HUES48 (cell line): ENCODE measurements around the gene RBP3.

Source experiments
- H3K27ac ChIP-seq: one replicate; pipeline ENCODE4 v1.7.0; 2013; ENCODE audit warnings: low read depth, low read length, inconsistent platforms
- H3K27me3 ChIP-seq: 2 replicates; pipeline ENCODE4 v1.6.1; 2013; ENCODE audit warnings: mild to moderate bottlenecking, low read length; ENCODE audit not compliant: control insufficient read depth, insufficient read depth
- H3K36me3 ChIP-seq: 2 replicates; pipeline ENCODE4 v1.6.1; 2013; ENCODE audit warnings: low read length; ENCODE audit not compliant: control insufficient read depth, insufficient read depth
- H3K4me1 ChIP-seq: 2 replicates; pipeline ENCODE4 v1.6.1; 2013; ENCODE audit warnings: mild to moderate bottlenecking, low read length; ENCODE audit not compliant: control insufficient read depth, insufficient read depth
- H3K4me3 ChIP-seq: 2 replicates; pipeline ENCODE4 v1.5.1; 2013; ENCODE audit warnings: mild to moderate bottlenecking, low read depth, low read length
- H3K9ac ChIP-seq: 2 replicates; pipeline ENCODE4 v1.6.1; 2013; ENCODE audit warnings: mild to moderate bottlenecking, low read depth, low read length, moderate library complexity
- H3K9me3 ChIP-seq: 2 replicates; pipeline ENCODE4 v1.6.1; 2013; ENCODE audit warnings: low read length; ENCODE audit not compliant: control insufficient read depth, insufficient read depth

RBP3 gene

DNA sequence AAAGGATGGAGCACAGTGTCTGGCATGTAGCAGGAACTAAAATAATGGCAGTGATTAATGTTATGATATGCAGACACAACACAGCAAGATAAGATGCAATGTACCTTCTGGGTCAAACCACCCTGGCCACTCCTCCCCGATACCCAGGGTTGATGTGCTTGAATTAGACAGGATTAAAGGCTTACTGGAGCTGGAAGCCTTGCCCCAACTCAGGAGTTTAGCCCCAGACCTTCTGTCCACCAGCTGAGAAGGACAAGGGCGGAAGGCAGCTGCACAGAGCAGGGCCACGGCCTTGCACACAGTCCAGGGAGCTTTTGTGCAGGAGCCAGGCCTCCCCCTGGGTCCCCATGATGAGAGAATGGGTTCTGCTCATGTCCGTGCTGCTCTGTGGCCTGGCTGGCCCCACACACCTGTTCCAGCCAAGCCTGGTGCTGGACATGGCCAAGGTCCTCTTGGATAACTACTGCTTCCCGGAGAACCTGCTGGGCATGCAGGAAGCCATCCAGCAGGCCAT, at the start of gene RBP3:
TSS of gene RBP3 (plus strand) at position 226 of the 514 bp plus-strand sequence. CDS start at position 348, 122 bp downstream.
- Histone ChIP-seq H3K36me3 (no peaks in the 10 kb centered on the region), H3K9me3 (no peaks in the 10 kb centered on the region), H3K9ac (no peak within 1 kb of the TSS), H3K27ac (no peak within 1 kb of the TSS), H3K4me3 (no peak within 1 kb of the TSS), H3K4me1 (no peaks in the 10 kb centered on the region), H3K27me3 (no peaks in the 10 kb centered on the region)

DNA sequence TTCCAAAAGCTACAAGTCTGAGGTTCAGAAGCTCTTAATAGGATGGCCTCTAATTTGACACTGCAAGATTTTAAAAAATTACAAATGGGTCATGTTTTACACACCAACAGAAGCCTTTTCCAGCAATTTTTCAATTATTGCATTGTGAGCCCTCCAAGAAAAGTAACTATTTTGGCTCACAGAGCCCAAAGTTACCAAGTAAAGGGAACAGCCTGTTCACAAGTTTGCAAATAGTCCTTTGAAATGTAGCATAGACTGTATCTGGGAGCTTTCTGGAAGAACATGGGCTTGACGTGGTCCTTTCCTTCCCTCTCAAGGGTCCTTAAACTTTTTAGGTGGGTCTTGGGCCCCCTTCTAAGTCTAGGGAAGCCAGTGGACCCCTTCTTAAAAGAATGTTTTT, 49.4 kb upstream of the RBP3 start:
- Histone ChIP-seq H3K9me3 (no peaks in the 10 kb centered on the region), H3K36me3 (no peaks in the 10 kb centered on the region), H3K27ac (no peak overlapping the region), H3K9ac (no peak overlapping the region), H3K4me1 (peaks cover 5% of the 10 kb centered on the region), H3K27me3 (peaks cover 47% of the 10 kb centered on the region), H3K4me3 (no peak overlapping the region)

DNA sequence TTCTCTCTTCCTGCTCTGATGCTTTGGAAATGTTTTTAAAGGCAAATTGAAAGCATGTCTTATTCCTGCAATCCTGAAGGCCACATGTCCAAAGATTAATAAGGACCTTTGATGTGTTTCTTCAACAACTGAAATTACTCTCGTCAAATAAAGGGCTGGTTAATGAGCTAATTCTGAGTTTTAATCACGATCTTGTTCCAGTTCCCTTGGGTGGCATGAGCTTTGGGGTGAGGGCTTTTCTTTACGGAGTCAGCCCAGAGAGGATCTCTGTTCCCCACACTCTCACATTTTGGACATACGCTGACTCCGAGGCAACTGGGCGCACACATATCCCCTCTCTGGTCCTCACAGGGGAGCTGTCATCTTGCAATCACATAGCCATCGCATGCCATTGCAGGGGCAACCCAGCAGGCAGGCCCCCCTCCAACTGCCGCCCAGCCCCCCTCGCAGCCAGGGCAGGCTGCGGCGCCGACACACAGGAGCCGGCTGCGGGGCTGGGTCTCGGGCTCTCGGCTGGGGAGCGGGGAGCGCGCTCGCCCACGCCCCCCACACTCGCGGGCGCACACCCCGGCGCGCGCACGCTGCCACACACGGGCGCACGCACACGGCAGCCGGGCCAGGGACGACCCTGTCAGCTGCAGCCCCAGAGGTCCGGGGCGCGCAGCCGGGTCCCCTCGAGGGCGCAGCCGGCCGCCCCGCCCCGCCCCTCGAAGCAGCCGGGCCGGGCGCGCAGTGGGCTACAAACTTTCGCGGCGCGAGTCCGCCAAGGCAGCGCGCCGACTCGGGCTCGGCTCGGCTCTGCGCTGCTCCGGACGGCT, 48.3 kb upstream of the RBP3 start, which contains the start of gene GDF10:
TSS of gene GDF10 (plus strand) at position 587 of the 818 bp plus-strand sequence. CDS start 455 bp downstream, outside the sequence.
- H3K9ac ChIP-seq, result no peak within 1 kb of the TSS
- no peak within 1 kb of the TSS for H3K27ac ChIP-seq
- peaks cover 47% of the 10 kb centered on the region for H3K27me3 ChIP-seq
- H3K4me3 ChIP-seq, result peak within 1 kb of the TSS; percentile 53
- H3K36me3 ChIP-seq, result no peaks in the 10 kb centered on the region
- no peaks in the 10 kb centered on the region for H3K9me3 ChIP-seq
- H3K4me1 ChIP-seq, result peaks cover 8% of the 10 kb centered on the region

DNA sequence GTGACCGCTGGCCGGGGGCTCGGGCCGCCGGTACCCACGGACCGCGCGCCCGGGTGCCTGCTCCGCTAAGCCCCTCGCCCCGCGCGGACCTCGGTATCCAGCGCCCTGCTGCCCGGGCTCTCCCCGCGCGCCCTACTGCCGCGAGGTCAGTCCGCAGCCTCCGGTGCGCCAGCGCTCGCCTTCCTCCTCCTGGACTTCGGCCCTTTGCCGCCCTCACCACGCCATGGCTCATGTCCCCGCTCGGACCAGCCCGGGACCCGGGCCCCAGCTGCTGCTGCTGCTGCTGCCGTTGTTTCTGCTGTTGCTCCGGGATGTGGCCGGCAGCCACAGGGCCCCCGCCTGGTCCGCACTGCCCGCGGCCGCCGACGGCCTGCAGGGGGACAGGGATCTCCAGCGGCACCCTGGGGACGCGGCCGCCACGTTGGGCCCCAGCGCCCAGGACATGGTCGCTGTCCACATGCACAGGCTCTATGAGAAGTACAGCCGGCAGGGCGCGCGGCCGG, 47.7 kb upstream of the RBP3 start:
- no peaks in the 10 kb centered on the region for H3K36me3 ChIP-seq
- peak overlapping the region; percentile 53 for H3K4me3 ChIP-seq
- H3K9me3 ChIP-seq, result no peaks in the 10 kb centered on the region
- peaks cover 9% of the 10 kb centered on the region for H3K4me1 ChIP-seq
- no peak overlapping the region for H3K27ac ChIP-seq
- peaks cover 47% of the 10 kb centered on the region for H3K27me3 ChIP-seq
- H3K9ac ChIP-seq, result no peak overlapping the region

DNA sequence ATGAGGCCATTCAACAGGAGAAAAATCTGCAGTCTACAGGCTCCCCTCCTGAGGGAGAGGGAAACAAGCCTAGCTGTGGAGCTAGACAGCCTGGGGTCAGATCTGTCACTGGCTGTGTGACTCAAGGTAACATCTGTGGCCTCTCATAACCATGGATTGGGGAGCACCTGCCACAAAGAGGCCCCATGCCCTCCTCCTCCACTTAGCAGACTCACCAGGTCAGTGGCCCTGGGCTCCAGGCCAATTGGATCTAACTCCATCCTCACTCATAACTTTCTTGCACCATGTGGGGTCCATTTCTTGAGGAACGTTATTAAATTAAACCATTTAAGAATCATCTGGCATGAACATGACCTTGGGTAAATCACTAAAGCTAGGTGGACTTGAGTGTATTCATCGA, 46.3 kb upstream of the RBP3 start:
- H3K4me3 ChIP-seq, result no peak overlapping the region
- H3K27ac ChIP-seq, result no peak overlapping the region
- peaks cover 47% of the 10 kb centered on the region for H3K27me3 ChIP-seq
- H3K36me3 ChIP-seq, result no peaks in the 10 kb centered on the region
- H3K4me1 ChIP-seq, result peaks cover 3% of the 10 kb centered on the region
- H3K9ac ChIP-seq, result no peak overlapping the region
- H3K9me3 ChIP-seq, result no peaks in the 10 kb centered on the region

DNA sequence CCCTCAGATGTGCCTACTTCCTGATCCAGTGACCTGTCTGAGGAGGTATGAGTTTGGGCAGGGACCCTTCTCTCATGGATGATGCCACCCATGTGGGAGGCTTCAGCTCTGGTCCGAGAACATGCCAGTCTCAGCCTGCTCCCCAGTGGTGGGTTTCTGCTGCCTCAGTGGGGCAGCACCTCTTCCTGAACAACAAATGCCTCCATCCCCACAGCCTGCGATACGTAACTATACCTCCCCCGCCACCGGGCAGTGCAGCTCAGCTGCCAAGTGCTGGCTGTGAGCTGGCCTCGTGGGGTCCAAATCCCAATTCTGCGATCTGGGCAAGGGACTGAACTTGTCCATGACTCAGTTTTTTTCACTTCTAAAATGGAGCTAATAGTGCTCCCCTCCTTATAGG, 45.1 kb upstream of the RBP3 start:
- Histone ChIP-seq H3K9me3 (no peaks in the 10 kb centered on the region), H3K36me3 (no peaks in the 10 kb centered on the region), H3K27ac (no peak overlapping the region), H3K4me1 (peaks cover 3% of the 10 kb centered on the region; the same call in 1 of the 2 replicates), H3K9ac (no peak overlapping the region), H3K27me3 (peaks cover 47% of the 10 kb centered on the region), H3K4me3 (no peak overlapping the region)

DNA sequence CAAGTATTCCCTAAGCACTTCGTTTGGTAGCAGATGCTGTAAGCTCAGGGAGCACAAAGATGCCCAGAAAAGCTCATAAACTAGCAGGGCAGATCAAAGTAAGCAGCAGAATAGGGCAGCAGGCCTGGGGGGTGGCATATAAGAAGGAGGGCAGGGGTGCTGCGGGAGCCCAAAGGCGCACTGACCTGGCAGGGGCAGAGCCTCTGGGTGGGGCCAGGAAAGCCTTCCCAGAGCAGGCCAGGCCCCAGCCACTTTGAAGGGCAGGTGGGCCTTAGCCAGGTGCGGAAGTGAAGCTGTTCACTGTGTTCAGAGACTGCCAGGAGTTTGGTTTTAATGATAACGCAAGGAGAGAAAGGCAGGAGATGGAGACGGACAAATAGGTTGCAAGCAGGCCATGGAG, 44.3 kb upstream of the RBP3 start:
- Histone ChIP-seq H3K4me3 (no peak overlapping the region), H3K4me1 (peaks cover 3% of the 10 kb centered on the region; the same call in 1 of the 2 replicates), H3K36me3 (no peaks in the 10 kb centered on the region), H3K9ac (no peak overlapping the region), H3K27ac (no peak overlapping the region), H3K9me3 (no peaks in the 10 kb centered on the region), H3K27me3 (peaks cover 41% of the 10 kb centered on the region)

DNA sequence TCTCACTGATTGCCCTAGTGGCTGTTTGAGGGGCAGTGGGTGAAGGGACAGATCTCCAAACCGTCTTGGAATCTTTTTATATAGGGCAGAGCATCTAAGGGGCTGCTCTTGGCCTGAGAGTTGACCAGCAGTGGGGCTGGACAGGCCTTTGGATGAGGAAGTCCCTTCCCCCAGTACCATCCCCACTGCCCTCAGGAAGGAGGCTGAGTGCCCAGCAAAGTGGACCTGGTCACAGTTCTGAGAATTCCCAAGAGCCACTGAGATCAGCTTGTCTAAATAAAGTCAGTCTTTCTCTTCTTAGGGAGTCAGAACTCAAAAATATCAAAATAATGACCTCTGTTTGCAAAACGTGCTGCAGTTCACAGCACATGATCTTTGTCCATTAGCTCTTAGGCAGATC, 42.6 kb upstream of the RBP3 start:
- H3K27me3 ChIP-seq, result peaks cover 24% of the 10 kb centered on the region
- H3K4me3 ChIP-seq, result no peak overlapping the region
- H3K27ac ChIP-seq, result no peak overlapping the region
- H3K9ac ChIP-seq, result no peak overlapping the region
- no peaks in the 10 kb centered on the region for H3K9me3 ChIP-seq
- H3K36me3 ChIP-seq, result no peaks in the 10 kb centered on the region
- H3K4me1 ChIP-seq, result peaks cover 3% of the 10 kb centered on the region; the same call in 1 of the 2 replicates

DNA sequence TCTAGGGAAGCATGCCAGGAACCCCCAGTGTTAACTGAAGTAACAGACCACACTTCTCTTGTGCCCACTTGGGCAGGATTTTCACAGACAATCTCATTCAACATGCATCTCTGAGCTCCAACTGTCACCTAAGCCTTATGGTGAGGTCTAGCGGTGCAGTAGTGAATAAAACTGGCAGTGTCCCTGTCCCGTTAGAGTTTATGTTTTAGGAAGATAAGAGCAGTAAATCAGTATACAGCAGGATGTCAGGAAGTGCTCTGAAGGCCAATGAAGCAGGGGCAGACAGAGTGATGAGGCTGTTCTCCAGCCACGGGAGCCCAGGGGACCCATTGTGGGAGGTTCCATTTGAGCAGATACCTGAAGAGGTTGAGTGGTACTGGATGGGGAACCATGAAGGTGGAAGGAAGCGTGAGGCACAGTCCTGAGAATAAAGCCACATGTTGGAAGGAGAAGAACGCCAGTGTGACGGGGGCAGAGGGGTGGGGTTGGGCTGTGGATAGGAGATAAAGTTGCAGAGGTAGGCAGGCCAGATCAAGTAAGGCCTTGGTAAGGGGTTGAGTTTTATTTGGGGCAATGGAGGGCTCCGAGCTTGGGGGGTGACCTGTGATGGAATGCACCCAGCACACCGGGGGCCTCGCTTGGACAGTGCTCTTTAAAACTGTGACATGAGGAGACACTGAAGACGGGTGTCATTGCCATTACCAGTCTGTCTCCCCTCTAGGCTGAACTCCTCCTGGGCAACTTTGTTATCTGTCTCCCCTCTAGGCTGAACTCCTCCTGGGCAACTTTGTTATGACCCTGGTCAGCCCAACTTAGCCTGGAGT, 41.6 kb upstream of the RBP3 start:
- H3K4me1 ChIP-seq, result peaks cover 3% of the 10 kb centered on the region; the same call in 1 of the 2 replicates
- H3K9ac ChIP-seq, result no peak overlapping the region
- H3K4me3 ChIP-seq, result no peak overlapping the region
- H3K9me3 ChIP-seq, result no peaks in the 10 kb centered on the region
- H3K27ac ChIP-seq, result no peak overlapping the region
- peaks cover 14% of the 10 kb centered on the region for H3K27me3 ChIP-seq
- no peaks in the 10 kb centered on the region for H3K36me3 ChIP-seq

DNA sequence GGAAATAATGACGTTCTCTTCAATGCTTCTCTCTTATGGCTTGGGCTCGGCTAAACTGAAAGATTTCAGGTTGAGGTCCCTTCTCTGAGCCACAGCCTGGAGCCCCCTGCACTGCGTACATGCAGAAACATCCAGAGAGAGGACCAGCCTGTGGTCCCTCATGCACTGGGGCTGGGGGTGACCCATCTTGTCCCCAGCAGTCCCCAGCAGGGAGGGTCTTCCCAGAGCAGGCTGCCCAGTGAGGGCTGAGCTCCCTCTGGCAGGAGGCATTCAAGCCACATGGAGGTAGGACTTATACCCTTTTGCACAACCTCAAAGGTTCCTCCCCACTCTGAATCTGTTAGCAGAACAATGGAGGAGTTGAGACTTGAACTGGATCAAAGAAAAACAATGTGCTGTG, 40.8 kb upstream of the RBP3 start:
- H3K36me3 ChIP-seq, result no peaks in the 10 kb centered on the region
- no peak overlapping the region for H3K27ac ChIP-seq
- H3K4me1 ChIP-seq, result peaks cover 3% of the 10 kb centered on the region; the same call in 1 of the 2 replicates
- no peak overlapping the region for H3K4me3 ChIP-seq
- no peaks in the 10 kb centered on the region for H3K9me3 ChIP-seq
- no peak overlapping the region for H3K9ac ChIP-seq
- peaks cover 6% of the 10 kb centered on the region for H3K27me3 ChIP-seq
